HEK293 (cell line): Measurements from ENCODE around the gene CDC14B.

Source experiments
- TCF7L2 ChIP-seq: IDR thresholded peaks from 2 replicates; pipeline ENCODE4 v1.6.1; 2011; ENCODE audit warnings: low read depth, mild to moderate bottlenecking, inconsistent platforms, low read length, moderate library complexity, borderline replicate concordance
- TF ChIP-seq, protein P1 (sequence below): sonication (generic); formaldehyde crosslinking; IDR thresholded peaks from 2 replicates; pipeline ENCODE4 v1.8.1; 2022; ENCODE audit warnings: mild to moderate bottlenecking, moderate library complexity, missing genetic modification reagents
- TF ChIP-seq, protein P2 (sequence below): fragments of 450-650 bp; formaldehyde crosslinking; IDR thresholded peaks from 2 replicates; pipeline ENCODE4 v1.5.1; 2017; ENCODE audit warnings: missing biosample characterization, mild to moderate bottlenecking, missing genetic modification characterization, moderate library complexity

DNA sequence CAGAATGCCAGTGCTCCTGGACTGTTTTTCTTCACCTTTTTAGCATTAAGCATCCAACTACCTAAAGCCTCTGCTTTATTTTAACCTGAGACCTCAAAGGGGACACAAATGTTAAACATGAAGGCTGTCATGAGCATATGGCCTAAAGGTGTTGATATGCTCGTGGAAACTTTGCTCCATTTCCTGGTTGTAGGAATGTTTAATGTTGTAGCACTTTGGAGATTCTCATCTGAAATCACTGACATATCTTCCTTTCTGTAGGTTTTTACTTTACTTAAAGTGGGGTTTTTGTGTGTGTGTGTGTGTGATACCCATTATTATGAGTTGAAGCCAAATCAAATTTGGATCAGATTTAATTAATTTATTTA lies 132.6 kb downstream of the CDC14B start:
- no peak for TF ChIP-seq TCF7L2
- TF ChIP-seq, protein P1, sequence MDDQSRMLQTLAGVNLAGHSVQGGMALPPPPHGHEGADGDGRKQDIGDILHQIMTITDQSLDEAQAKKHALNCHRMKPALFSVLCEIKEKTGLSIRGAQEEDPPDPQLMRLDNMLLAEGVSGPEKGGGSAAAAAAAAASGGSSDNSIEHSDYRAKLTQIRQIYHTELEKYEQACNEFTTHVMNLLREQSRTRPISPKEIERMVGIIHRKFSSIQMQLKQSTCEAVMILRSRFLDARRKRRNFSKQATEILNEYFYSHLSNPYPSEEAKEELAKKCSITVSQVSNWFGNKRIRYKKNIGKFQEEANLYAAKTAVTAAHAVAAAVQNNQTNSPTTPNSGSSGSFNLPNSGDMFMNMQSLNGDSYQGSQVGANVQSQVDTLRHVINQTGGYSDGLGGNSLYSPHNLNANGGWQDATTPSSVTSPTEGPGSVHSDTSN (CRISPR knock-in tag): no peak
- TF ChIP-seq, protein P2, sequence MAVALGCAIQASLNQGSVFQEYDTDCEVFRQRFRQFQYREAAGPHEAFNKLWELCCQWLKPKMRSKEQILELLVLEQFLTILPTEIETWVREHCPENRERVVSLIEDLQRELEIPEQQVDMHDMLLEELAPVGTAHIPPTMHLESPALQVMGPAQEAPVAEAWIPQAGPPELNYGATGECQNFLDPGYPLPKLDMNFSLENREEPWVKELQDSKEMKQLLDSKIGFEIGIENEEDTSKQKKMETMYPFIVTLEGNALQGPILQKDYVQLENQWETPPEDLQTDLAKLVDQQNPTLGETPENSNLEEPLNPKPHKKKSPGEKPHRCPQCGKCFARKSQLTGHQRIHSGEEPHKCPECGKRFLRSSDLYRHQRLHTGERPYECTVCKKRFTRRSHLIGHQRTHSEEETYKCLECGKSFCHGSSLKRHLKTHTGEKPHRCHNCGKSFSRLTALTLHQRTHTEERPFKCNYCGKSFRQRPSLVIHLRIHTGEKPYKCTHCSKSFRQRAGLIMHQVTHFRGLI (tag by site-specific recombination): no peak
